AG09319 (cell line): ENCODE data around the gene CTTNBP2NL.

Experiments used
- DNase-seq: peaks from one replicate; pipeline ENCODE4 v3.0.0-alpha.2; 2010; ENCODE audit warnings: low read depth; ENCODE audit errors: extremely low read depth
- TF ChIP-seq, protein P1 (sequence below): IDR thresholded peaks from 2 replicates; pipeline ENCODE4 v1.5.1; 2011; ENCODE audit warnings: low read depth, mild to moderate bottlenecking, inconsistent platforms, low read length, moderate library complexity

The CTTNBP2NL gene

GRCh38 chr1:112359961-112360767 is 35.9 kb upstream of the CTTNBP2NL start:
- TF ChIP-seq, protein P1, sequence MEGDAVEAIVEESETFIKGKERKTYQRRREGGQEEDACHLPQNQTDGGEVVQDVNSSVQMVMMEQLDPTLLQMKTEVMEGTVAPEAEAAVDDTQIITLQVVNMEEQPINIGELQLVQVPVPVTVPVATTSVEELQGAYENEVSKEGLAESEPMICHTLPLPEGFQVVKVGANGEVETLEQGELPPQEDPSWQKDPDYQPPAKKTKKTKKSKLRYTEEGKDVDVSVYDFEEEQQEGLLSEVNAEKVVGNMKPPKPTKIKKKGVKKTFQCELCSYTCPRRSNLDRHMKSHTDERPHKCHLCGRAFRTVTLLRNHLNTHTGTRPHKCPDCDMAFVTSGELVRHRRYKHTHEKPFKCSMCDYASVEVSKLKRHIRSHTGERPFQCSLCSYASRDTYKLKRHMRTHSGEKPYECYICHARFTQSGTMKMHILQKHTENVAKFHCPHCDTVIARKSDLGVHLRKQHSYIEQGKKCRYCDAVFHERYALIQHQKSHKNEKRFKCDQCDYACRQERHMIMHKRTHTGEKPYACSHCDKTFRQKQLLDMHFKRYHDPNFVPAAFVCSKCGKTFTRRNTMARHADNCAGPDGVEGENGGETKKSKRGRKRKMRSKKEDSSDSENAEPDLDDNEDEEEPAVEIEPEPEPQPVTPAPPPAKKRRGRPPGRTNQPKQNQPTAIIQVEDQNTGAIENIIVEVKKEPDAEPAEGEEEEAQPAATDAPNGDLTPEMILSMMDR: no peak
- DNase-seq: peak; percentile 73

DNA sequence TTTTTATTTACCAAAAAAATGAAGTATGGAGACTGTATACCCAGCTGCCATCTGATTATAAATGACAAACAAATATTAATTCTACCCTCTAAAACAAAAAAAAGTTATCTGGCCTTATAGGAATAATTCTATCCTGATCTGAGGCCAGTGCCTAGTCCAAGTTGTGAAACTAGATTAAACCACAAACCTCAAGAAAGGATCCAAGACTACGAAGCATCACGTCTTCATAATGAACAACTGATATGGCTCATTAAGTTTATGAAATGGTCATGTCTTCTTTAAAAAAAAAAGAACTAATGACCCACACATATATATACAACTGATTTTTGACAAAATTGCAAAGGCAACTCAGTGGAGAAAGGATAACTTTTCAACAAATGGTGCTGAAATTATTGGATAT is 32.4 kb upstream of the CTTNBP2NL start:
- DNase-seq: no peak
- TF ChIP-seq, protein P1: no peak

GRCh38 chr1:112368198-112368597 is 27.8 kb upstream of the CTTNBP2NL start:
- DNase-seq: no peak
- TF ChIP-seq, protein P1: no peak

GRCh38 chr1:112369392-112370285 is 26.4 kb upstream of the CTTNBP2NL start:
- TF ChIP-seq, protein P1: no peak; the same call in none of the 2 replicates
- DNase-seq: no peak

DNA sequence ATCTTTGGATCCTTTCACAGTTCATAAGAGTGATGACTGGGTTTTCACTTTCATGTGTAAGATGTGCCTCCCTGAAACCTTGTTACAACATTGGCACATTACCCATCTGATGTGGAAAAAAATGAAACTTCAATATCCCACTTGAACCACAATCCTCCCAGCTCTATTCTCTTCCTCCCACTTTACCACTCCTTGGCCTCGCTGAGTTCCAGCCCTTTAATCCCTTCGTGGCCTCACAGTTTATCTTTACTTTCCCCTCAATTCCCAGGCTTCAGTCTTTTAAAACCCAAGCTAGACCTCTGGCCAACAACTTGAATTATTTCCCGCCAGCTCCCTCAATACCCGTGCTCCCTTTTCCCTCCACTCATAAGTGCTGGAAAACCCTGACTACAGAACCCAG is 25.0 kb upstream of the CTTNBP2NL start:
- TF ChIP-seq, protein P1: no peak
- no peak for DNase-seq

GRCh38 chr1:112371775-112372174 is 24.2 kb upstream of the CTTNBP2NL start:
- no peak for DNase-seq
- TF ChIP-seq, protein P1: no peak

DNA sequence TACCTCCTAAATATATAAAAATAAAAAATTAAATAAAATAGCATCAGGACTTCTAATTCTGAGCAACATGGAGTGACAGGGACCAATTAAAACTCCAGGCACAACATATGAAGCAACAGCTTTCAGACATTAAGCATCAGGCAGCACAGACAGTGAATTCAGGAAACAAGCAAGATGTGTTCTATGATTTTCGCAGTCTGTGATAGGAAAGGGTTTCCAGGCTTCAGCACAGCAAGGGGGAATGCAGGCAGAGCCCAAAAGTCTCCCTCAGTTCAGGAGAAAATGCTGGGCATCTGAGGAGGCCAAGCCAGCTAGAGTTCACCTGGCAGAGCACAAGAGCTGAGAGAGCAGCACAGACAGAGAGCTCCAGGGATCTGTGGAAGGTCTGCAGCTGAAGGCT is 22.2 kb upstream of the CTTNBP2NL start:
- DNase-seq: no peak

More for the DNA sequence above, 22.2 kb upstream of the CTTNBP2NL start:
- TF ChIP-seq, protein P1: no peak
